ENCODE results near the gene CNTN6. TPM values are rescaled to one million over a fixed set of nuclear protein-coding genes. Genes with fewer than 3 reads are reported as not detected.
A peak's percentile ranks its signal among the peaks of the same experiment; 100 is the strongest.
"Not testable (repeated sequence)": the region's sequence is repeated elsewhere in the genome, so short reads cannot be mapped to it uniquely, and the experiment has no call there.

Gene CNTN6
- total RNA-seq, 2 experiments from 2014 or later = not detected

DNA sequence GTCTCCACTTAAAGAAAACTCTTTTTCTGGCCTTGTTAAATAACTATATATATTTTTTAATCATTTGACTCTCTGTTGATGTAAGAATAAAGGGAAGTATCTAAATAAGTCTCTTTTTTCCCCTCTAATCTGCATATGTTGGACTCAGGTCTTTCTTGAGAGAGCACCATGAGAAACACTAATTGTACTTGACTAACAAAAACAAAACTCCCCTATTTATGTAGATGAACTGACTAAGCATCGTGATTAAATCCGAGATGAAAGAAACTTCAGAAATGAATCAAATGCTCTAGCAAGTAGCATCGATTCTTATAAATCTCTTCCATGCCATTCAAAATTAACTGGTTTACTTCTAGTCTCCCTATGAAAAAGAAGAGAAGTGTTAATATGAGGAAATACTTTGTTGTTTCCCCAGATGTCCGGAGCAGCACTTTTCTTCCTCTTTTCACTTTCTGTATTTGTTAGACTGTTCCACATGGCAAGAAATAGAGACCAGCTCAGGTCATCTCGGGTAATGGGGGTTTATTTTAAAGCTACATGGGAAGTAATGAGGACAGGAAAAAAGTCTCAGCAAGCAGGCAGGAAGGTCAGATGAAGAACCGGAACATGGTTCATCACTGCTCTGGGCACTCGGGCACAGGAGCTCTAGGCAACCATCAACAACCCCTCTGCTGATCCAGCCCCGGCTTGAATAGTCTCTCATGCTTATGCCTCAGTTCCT lies 288.3 kb downstream of the CNTN6 start:
- no peaks in the 10 kb centered on the region for H3K27me3 Mint-ChIP-seq
- H3K4me1 Mint-ChIP-seq = no peaks in the 10 kb centered on the region

DNA sequence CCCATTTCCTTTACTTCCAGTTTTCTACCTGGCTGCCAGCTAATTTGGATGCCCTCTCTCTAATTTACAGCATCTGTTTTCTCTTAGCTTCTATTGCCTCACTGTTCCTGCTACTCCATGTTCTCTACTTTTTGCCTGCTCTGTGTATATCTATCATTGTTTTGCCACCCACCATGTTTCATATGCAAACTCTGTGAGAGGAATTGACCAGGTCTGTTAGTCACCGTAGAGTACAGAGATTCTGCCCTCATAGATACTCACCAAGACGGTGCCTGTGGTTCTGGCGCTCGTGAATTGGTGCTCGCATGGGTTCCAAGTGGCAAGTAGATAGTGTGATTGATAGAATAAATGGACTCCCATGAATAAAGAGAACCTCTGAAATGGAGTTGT lies 288.8 kb downstream of the CNTN6 start:
- no peaks in the 10 kb centered on the region for H3K4me1 Mint-ChIP-seq
- H3K9me3 Mint-ChIP-seq = peaks cover 2% of the 10 kb centered on the region
- H3K27ac Mint-ChIP-seq = no peak overlapping the region
- H3K4me3 Mint-ChIP-seq = no peak overlapping the region
- H3K27me3 Mint-ChIP-seq = no peaks in the 10 kb centered on the region
- no peaks in the 10 kb centered on the region for H3K36me3 Mint-ChIP-seq
- DNase-seq = no peak

More for the DNA sequence above, 288.3 kb downstream of the CNTN6 start:
- DNase-seq = no peak
- Mint-ChIP-seq H3K36me3 (no peaks in the 10 kb centered on the region), H3K9me3 (peaks cover 2% of the 10 kb centered on the region), H3K27ac (no peak overlapping the region), H3K4me3 (no peak overlapping the region)

- H3K36me3 Mint-ChIP-seq = not testable (repeated sequence)
These were observed 294.6 kb downstream of the CNTN6 start for GRCh38 chr3:1387396-1387905.

GRCh38 chr3:1394188-1394587 lies 301.4 kb downstream of the CNTN6 start:
- Mint-ChIP-seq H3K4me3 (no peak overlapping the region), H3K27ac (no peak overlapping the region), H3K27me3 (no peaks in the 10 kb centered on the region), H3K4me1 (no peaks in the 10 kb centered on the region), H3K9me3 (peaks cover 9% of the 10 kb centered on the region), H3K36me3 (no peaks in the 10 kb centered on the region)
- DNase-seq = no peak

More at GRCh38 chr3:1387396-1387905, 294.6 kb downstream of the CNTN6 start:
- H3K4me1 Mint-ChIP-seq, H3K27ac Mint-ChIP-seq, H3K27me3 Mint-ChIP-seq, H3K4me3 Mint-ChIP-seq, H3K9me3 Mint-ChIP-seq, DNase-seq: not testable (repeated sequence)

DNA sequence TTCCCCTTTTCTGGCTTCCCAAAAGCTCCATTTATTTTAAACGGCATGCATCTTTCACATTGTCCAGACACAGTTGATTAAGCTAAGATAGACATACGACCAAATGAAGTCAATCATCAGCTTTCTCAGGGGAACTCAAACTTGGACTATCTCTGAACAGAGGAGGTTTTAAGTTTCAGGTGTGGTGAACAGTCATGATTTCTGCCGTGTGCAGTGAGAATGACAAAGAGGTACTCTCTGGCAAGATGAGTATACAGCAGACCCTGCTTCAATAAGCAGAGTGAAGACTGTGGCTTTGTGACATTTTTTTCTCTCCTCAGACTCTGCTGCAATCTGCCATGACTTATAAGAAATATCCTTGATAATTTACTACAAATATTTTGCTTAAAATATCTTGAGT lies 307.7 kb downstream of the CNTN6 start:
- Mint-ChIP-seq H3K9me3 (peaks cover 8% of the 10 kb centered on the region), H3K27me3 (no peaks in the 10 kb centered on the region), H3K27ac (no peak overlapping the region), H3K4me1 (no peaks in the 10 kb centered on the region), H3K36me3 (no peaks in the 10 kb centered on the region), H3K4me3 (no peak overlapping the region)
- DNase-seq = no peak

GRCh38 chr3:1404270-1404962 lies 311.6 kb downstream of the CNTN6 start:
- no peak overlapping the region for H3K27ac Mint-ChIP-seq

GRCh38 chr3:1406250-1406649 lies 313.4 kb downstream of the CNTN6 start:
- no peak overlapping the region for H3K4me3 Mint-ChIP-seq
- H3K27me3 Mint-ChIP-seq = no peaks in the 10 kb centered on the region
- no peaks in the 10 kb centered on the region for H3K4me1 Mint-ChIP-seq
- no peak overlapping the region for H3K27ac Mint-ChIP-seq
- no peaks in the 10 kb centered on the region for H3K36me3 Mint-ChIP-seq
- DNase-seq = no peak
- peaks cover 4% of the 10 kb centered on the region for H3K9me3 Mint-ChIP-seq

More at GRCh38 chr3:1404270-1404962, 311.6 kb downstream of the CNTN6 start:
- Mint-ChIP-seq H3K4me1 (no peaks in the 10 kb centered on the region), H3K27me3 (no peaks in the 10 kb centered on the region), H3K9me3 (peaks cover 4% of the 10 kb centered on the region), H3K4me3 (no peak overlapping the region), H3K36me3 (no peaks in the 10 kb centered on the region)
- no peak for DNase-seq

DNA sequence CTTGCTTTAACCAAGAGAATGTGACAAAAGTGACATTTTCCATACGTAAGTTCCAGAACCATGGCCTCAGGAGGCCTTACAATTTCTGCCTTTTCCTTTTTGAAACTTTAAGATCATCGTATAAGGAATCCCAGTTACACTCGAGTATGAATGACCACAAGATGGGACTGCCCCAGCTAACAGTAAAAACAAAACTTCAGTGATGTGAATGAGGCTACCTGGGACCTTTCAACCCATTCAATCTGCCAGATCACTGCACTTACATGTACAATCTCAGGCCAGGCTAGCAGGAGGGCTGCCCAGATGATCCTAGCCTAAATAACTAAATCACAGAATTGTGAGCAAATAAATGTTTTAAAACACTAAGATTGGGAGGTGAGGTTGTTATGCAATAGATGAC lies 328.8 kb downstream of the CNTN6 start:
- no peaks in the 10 kb centered on the region for H3K36me3 Mint-ChIP-seq
- no peak overlapping the region for H3K4me3 Mint-ChIP-seq
- no peaks in the 10 kb centered on the region for H3K27me3 Mint-ChIP-seq
- H3K4me1 Mint-ChIP-seq = no peaks in the 10 kb centered on the region
- no peak overlapping the region for H3K27ac Mint-ChIP-seq
- no peak for DNase-seq
- H3K9me3 Mint-ChIP-seq = peaks cover 3% of the 10 kb centered on the region

DNA sequence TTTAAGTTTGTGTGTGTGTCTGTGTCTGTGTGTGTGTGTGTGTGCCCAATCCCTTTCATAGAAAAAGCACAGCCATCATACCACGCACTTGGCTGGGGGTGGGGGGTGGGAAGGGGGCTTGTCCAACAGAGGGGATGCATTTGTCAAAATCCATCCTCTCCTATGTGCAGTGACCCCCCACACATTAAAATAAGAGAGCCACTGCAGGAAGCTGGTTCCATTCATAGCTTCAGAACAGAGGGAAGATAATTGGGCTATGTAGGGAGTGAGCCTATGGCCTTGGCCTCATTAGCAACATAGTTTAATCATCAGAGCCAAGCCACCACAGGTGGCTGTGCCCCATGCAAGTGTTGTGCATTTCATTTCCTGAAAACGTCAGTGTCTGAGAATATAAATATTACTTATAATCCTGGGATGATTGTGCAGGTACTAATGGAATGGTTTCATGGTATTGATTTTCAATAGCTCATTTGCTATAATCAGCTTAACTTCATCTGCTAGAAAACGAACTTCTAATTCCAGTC lies 330.8 kb downstream of the CNTN6 start:
- no peaks in the 10 kb centered on the region for H3K4me1 Mint-ChIP-seq
- no peaks in the 10 kb centered on the region for H3K9me3 Mint-ChIP-seq
- no peak for DNase-seq
- H3K4me3 Mint-ChIP-seq = no peak overlapping the region
- no peak overlapping the region for H3K27ac Mint-ChIP-seq
- no peaks in the 10 kb centered on the region for H3K27me3 Mint-ChIP-seq
- no peaks in the 10 kb centered on the region for H3K36me3 Mint-ChIP-seq

DNA sequence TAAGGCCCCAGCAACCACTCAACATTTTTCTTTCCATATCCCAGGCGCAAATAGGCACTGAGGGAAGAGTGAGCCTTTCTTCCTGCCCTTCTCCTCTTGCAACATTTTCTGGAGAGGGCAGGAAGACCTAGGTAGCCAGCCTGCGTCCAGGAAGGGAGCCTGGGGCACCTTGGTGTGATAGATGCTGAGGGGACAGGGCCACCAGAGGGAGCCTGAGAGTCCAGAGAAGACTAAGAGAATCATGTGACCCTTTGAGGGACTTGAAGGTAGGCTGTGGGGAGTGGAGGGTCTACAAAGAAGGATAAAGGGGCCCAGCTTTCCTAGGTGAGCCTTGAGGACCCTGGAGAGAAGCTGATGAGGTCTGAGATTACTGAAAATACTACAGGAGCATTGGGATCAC lies 346.6 kb downstream of the CNTN6 start:
- no peak overlapping the region for H3K4me3 Mint-ChIP-seq
- H3K4me1 Mint-ChIP-seq = no peaks in the 10 kb centered on the region
- H3K27me3 Mint-ChIP-seq = no peaks in the 10 kb centered on the region
- H3K27ac Mint-ChIP-seq = no peak overlapping the region
- DNase-seq = peak; percentile 8
- H3K36me3 Mint-ChIP-seq = no peaks in the 10 kb centered on the region
- peaks cover 2% of the 10 kb centered on the region for H3K9me3 Mint-ChIP-seq

DNA sequence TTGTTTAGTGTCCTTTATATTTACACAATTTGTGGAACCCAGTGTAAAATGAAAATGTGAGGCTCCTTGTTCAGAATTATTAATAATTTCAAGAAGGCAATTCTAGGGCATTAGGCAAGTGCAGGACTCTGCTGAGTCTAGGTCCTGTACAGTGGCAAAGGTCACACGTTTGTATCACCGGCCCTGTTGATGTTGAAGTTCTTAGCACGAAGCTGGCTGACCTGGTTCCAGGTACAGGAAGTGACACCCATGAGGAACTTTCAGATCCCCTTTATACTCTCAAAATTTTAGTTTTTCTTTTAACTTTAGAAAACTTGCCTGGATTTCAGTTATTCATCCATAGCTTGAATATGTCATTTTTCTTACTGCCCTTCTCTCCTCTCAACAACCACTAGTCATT lies 349.4 kb downstream of the CNTN6 start:
- no peaks in the 10 kb centered on the region for H3K4me1 Mint-ChIP-seq

GRCh38 chr3:1444195-1444594 lies 351.4 kb downstream of the CNTN6 start:
- no peaks in the 10 kb centered on the region for H3K27me3 Mint-ChIP-seq
- no peaks in the 10 kb centered on the region for H3K4me1 Mint-ChIP-seq
- H3K36me3 Mint-ChIP-seq = no peaks in the 10 kb centered on the region
- peaks cover 4% of the 10 kb centered on the region for H3K9me3 Mint-ChIP-seq
- H3K4me3 Mint-ChIP-seq = no peak overlapping the region
- DNase-seq = no peak
- H3K27ac Mint-ChIP-seq = no peak overlapping the region

More for the DNA sequence above, 349.4 kb downstream of the CNTN6 start:
- peaks cover 4% of the 10 kb centered on the region for H3K9me3 Mint-ChIP-seq
- H3K4me3 Mint-ChIP-seq = no peak overlapping the region
- H3K27ac Mint-ChIP-seq = no peak overlapping the region
- no peak for DNase-seq
- no peaks in the 10 kb centered on the region for H3K27me3 Mint-ChIP-seq
- H3K36me3 Mint-ChIP-seq = no peaks in the 10 kb centered on the region

GRCh38 chr3:1446531-1446930 lies 353.7 kb downstream of the CNTN6 start:
- Mint-ChIP-seq H3K4me3 (no peak overlapping the region), H3K27me3 (no peaks in the 10 kb centered on the region), H3K4me1 (no peaks in the 10 kb centered on the region), H3K27ac (no peak overlapping the region), H3K36me3 (no peaks in the 10 kb centered on the region), H3K9me3 (peaks cover 2% of the 10 kb centered on the region)
- DNase-seq = no peak

DNA sequence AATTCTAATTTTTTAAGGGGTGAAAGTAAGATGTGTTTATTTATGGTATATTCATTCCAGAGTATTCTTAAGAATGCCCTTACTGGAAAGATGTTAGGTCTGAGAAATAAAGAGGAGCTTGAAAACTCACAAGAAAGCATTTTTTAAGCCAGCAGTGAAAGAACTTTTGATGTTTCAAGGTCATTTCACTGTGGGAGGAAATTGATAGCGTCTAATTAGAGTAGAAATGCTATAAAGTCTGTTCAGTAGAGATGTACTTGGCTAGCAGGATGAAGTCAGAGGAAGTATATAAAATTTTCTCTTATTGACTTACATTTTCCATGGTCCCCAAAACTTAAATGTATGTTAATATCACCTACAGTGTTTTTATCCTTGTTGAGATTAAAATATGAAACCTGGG lies 354.6 kb downstream of the CNTN6 start:
- DNase-seq = no peak
- Mint-ChIP-seq H3K27me3 (no peaks in the 10 kb centered on the region), H3K4me3 (no peak overlapping the region), H3K4me1 (no peaks in the 10 kb centered on the region), H3K9me3 (peaks cover 2% of the 10 kb centered on the region), H3K36me3 (no peaks in the 10 kb centered on the region), H3K27ac (no peak overlapping the region)

DNA sequence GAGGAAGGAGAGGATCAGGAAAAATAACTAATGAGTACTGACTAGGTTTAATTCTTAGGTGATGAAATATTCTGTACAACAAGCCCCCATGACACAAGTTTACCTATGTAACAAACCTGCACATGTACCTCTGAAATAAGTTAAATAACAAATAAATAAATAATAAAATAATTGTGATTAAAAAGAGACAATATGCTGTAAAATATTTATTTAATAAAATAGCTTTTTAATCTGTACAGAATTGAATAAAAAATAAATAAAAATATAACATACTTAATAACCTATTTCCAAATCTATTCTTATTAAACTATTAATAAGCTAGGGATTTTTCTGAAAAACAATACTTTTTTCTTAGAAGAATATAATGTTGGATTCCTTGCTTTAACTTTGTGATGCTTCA lies 355.6 kb downstream of the CNTN6 start:
- H3K4me3 Mint-ChIP-seq = no peak overlapping the region
- no peak for DNase-seq
- H3K36me3 Mint-ChIP-seq = no peaks in the 10 kb centered on the region
- no peaks in the 10 kb centered on the region for H3K27me3 Mint-ChIP-seq
- peaks cover 2% of the 10 kb centered on the region for H3K9me3 Mint-ChIP-seq
- no peaks in the 10 kb centered on the region for H3K4me1 Mint-ChIP-seq
- H3K27ac Mint-ChIP-seq = no peak overlapping the region

Data from activated naive CD8-positive, alpha-beta T cell treated with anti-CD3 and anti-CD28 coated beads for 36 hours (primary cell).